H9 (cell line): Measurements from ENCODE around the gene CEACAM4. TPM values are rescaled to one million over a fixed set of nuclear protein-coding genes. Genes with fewer than 3 reads are reported as not detected.

Experiments
- DNase-seq: peaks from one replicate; pipeline ENCODE4 v3.0.0-alpha.2; 2017
- H2AFZ ChIP-seq: one replicate; pipeline ENCODE4 v1.6.1; 2013; ENCODE audit warnings: mild to moderate bottlenecking, low read length, control low read depth, moderate library complexity
- H2AK5ac ChIP-seq: 2 replicates; pipeline ENCODE4 v1.6.1; 2013; ENCODE audit warnings: low read length, control low read depth, mixed read lengths; ENCODE audit not compliant: insufficient read length
- H2BK120ac ChIP-seq: one replicate; pipeline ENCODE4 v1.6.1; 2013; ENCODE audit warnings: low read depth, mild to moderate bottlenecking, low read length, control low read depth, inconsistent platforms; ENCODE audit not compliant: poor library complexity, severe bottlenecking
- H2BK12ac ChIP-seq: 2 replicates; pipeline ENCODE4 v1.6.1; 2013; ENCODE audit warnings: low read length, control low read depth, mixed read lengths, low read depth; ENCODE audit not compliant: insufficient read length
- H2BK15ac ChIP-seq: 2 replicates; pipeline ENCODE4 v1.6.1; 2013; ENCODE audit warnings: low read depth, low read length, control low read depth
- H2BK20ac ChIP-seq: one replicate; pipeline ENCODE4 v1.6.1; 2013; ENCODE audit warnings: low read depth, mild to moderate bottlenecking, low read length, control low read depth, inconsistent platforms; ENCODE audit not compliant: poor library complexity, severe bottlenecking
- H2BK5ac ChIP-seq: 2 replicates; pipeline ENCODE4 v1.6.1; 2013; ENCODE audit warnings: low read length, control low read depth, mixed read lengths; ENCODE audit not compliant: insufficient read length
- H3K14ac ChIP-seq: 2 replicates; pipeline ENCODE4 v1.6.1; 2013; ENCODE audit warnings: low read length, control low read depth; ENCODE audit not compliant: insufficient read depth
- H3K18ac ChIP-seq: 2 replicates; pipeline ENCODE4 v1.6.1; 2013; ENCODE audit warnings: low read depth, mild to moderate bottlenecking, mixed read lengths, low read length, control low read depth; ENCODE audit not compliant: insufficient read length
- H3K23ac ChIP-seq: 2 replicates; pipeline ENCODE4 v1.6.1; 2013; ENCODE audit warnings: low read length, control low read depth, mixed read lengths, low read depth; ENCODE audit not compliant: insufficient read length
- H3K23me2 ChIP-seq: 2 replicates; pipeline ENCODE4 v1.6.1; 2013; ENCODE audit warnings: low read depth, mild to moderate bottlenecking, mixed read lengths, low read length, control low read depth; ENCODE audit not compliant: insufficient read length, poor library complexity, severe bottlenecking
- H3K27ac ChIP-seq: 2 replicates; pipeline ENCODE4 v1.5.1; 2013; ENCODE audit warnings: low read length, control low read depth, mixed read lengths, low read depth; ENCODE audit not compliant: insufficient read length
- H3K27me3 ChIP-seq: 2 replicates; pipeline ENCODE4 v1.6.1; 2013; ENCODE audit warnings: low read length, control low read depth, inconsistent platforms; ENCODE audit not compliant: insufficient read depth
- H3K4ac ChIP-seq: 2 replicates; pipeline ENCODE4 v1.6.1; 2013; ENCODE audit warnings: low read depth, mild to moderate bottlenecking, control low read depth, inconsistent platforms, low read length, moderate library complexity
- H3K4me1 ChIP-seq: 2 replicates; pipeline ENCODE4 v1.6.1; 2013; ENCODE audit warnings: low read length, control low read depth, inconsistent platforms; ENCODE audit not compliant: insufficient read depth
- H3K4me2 ChIP-seq: 2 replicates; pipeline ENCODE4 v1.6.1; 2013; ENCODE audit warnings: low read length, control low read depth, mixed read lengths; ENCODE audit not compliant: insufficient read length, insufficient read depth
- H3K56ac ChIP-seq: 2 replicates; pipeline ENCODE4 v1.6.1; 2013; ENCODE audit warnings: low read depth, mild to moderate bottlenecking, mixed read lengths, low read length, control low read depth; ENCODE audit not compliant: insufficient read length
- H3K79me1 ChIP-seq: 2 replicates; pipeline ENCODE4 v1.6.1; 2013; ENCODE audit warnings: low read depth, mild to moderate bottlenecking, moderate library complexity, low read length, control low read depth, inconsistent platforms; ENCODE audit not compliant: insufficient read depth, poor library complexity, severe bottlenecking
- H3K79me2 ChIP-seq: 2 replicates; pipeline ENCODE4 v1.6.1; 2013; ENCODE audit warnings: low read length, control low read depth, inconsistent platforms; ENCODE audit not compliant: insufficient read depth
- H3K9ac ChIP-seq: 2 replicates; pipeline ENCODE4 v1.6.1; 2013; ENCODE audit warnings: low read length, control low read depth, mixed read lengths; ENCODE audit not compliant: insufficient read length; ENCODE audit errors: extremely low read depth
- H3K9me3 ChIP-seq: one replicate; pipeline ENCODE4 v1.6.1; 2013; ENCODE audit warnings: low read depth, low read length, inconsistent platforms; ENCODE audit not compliant: control insufficient read depth
- H3T11ph ChIP-seq: one replicate; pipeline ENCODE4 v1.6.1; 2013; ENCODE audit warnings: mild to moderate bottlenecking, low read length, control low read depth, inconsistent platforms
- H4K20me1 ChIP-seq: one replicate; pipeline ENCODE4 v1.6.1; 2013; ENCODE audit not compliant: control insufficient read depth, insufficient read length, insufficient read depth
- H4K5ac ChIP-seq: 2 replicates; pipeline ENCODE4 v1.6.1; 2013; ENCODE audit warnings: low read depth, mild to moderate bottlenecking, mixed read lengths, low read length, control low read depth; ENCODE audit not compliant: insufficient read length
- H4K8ac ChIP-seq: replicated peaks from 2 replicates; pipeline ENCODE4 v1.6.1; 2013; ENCODE audit warnings: low read length, control low read depth, mixed read lengths, low read depth; ENCODE audit not compliant: insufficient read length
- H4K91ac ChIP-seq: 2 replicates; pipeline ENCODE4 v1.6.1; 2013; ENCODE audit warnings: low read depth, mild to moderate bottlenecking, moderate library complexity, mixed read lengths, low read length, control low read depth; ENCODE audit not compliant: insufficient read length
- H3K27ac Mint-ChIP-seq, 3 experiments: 2 replicates in 2 of 3; 3 replicates in 1 of 3; pipeline ENCODE4 v1.8.0; 2020 to 2021; ENCODE audit warnings: mixed read lengths in 3 of 3, mild to moderate bottlenecking in 1 of 3, moderate library complexity in 1 of 3
- H3K27me3 Mint-ChIP-seq: 2 replicates; pipeline ENCODE4 v1.8.0; 2021; ENCODE audit warnings: low read depth, mild to moderate bottlenecking, moderate library complexity, mixed read lengths
- H3K36me3 Mint-ChIP-seq, 3 experiments: 2 replicates in 2 of 3; 3 replicates in 1 of 3; pipeline ENCODE4 v1.8.0; 2020 to 2021; ENCODE audit warnings: low read depth in 3 of 3, mixed read lengths in 3 of 3; ENCODE audit not compliant: insufficient read depth in 1 of 3
- H3K4me1 Mint-ChIP-seq, 2 experiments: 2 replicates each; pipeline ENCODE4 v1.8.0; 2020; ENCODE audit warnings: mixed read lengths in 2 of 2
- H3K4me3 Mint-ChIP-seq, 2 experiments: 2 replicates in 1 of 2; 3 replicates in 1 of 2; pipeline ENCODE4 v1.8.0; 2020 to 2021; ENCODE audit warnings: mild to moderate bottlenecking in 2 of 2, mixed read lengths in 2 of 2, moderate library complexity in 1 of 2
- H3K9me3 Mint-ChIP-seq, 2 experiments: 2 replicates in 1 of 2; 3 replicates in 1 of 2; pipeline ENCODE4 v1.8.0; 2020; ENCODE audit warnings: mild to moderate bottlenecking in 2 of 2, mixed read lengths in 2 of 2, moderate library complexity in 1 of 2
- CTCF ChIP-seq: fragments of 200-600 bp; sonication (generic); conservative IDR thresholded peaks from 3 replicates; pipeline ENCODE4 v1.8.0; 2021; ENCODE audit warnings: antibody characterized with exemption, mild to moderate bottlenecking
- WGBS: extraction: QIAGEN DNeasy Blood & Tissue Kit; methylation state at CpG from one replicate; pipeline ENCODE4 v1.1.7; 2013; ENCODE audit warnings: missing lambda C conversion rate, low lambda C conversion rate, mixed read lengths; ENCODE audit not compliant: insufficient read length; ENCODE audit errors: extremely low coverage; 5-methylcytosine and 5-hydroxymethylcytosine counted together
- total RNA-seq: library from RNA; stranded (reverse); gene quantifications from 2 replicates; pipeline ENCODE4 v1.2.1, GENCODE V29; 2021

Gene CEACAM4
- total RNA-seq, 1 experiment from 2014 or later, result not detected

- H3K27me3 ChIP-seq, result no peaks in the 10 kb centered on the region
These were observed 2.4 kb downstream of the CEACAM4 start for GRCh38 chr19:41624515-41624914.

More at GRCh38 chr19:41624515-41624914, 2.4 kb downstream of the CEACAM4 start:
- Histone ChIP-seq H4K20me1 (no peaks in the 10 kb centered on the region), H2BK12ac (no peak overlapping the region), H4K5ac (no peak overlapping the region), H3T11ph (no peak overlapping the region), H3K56ac (no peak overlapping the region), H3K27ac (no peak overlapping the region), H4K8ac (no peak overlapping the region), H4K91ac (no peak overlapping the region), H2AK5ac (no peak overlapping the region), H2BK120ac (no peak overlapping the region), H3K23ac (no peak overlapping the region), H3K14ac (no peak overlapping the region), H2BK20ac (no peak overlapping the region), H2AFZ (no peak overlapping the region), H3K4me1 (no peaks in the 10 kb centered on the region), H3K9ac (no peak overlapping the region), H3K4ac (no peak overlapping the region), H3K18ac (no peak overlapping the region), H2BK5ac (no peak overlapping the region), H3K4me2 (no peak overlapping the region), H3K79me2 (no peaks in the 10 kb centered on the region), H3K79me1 (no peaks in the 10 kb centered on the region), H3K23me2 (no peaks in the 10 kb centered on the region), H2BK15ac (no peak overlapping the region), H3K9me3 (peaks cover 66% of the 10 kb centered on the region)
- Mint-ChIP-seq H3K27me3 (peaks cover 4% of the 10 kb centered on the region), H3K4me1 (no peaks in the 10 kb centered on the region), H3K36me3 (peaks cover 4 to 19% (median 8%) of the 10 kb centered on the region in 3 experiments; a peak in 5 of 7 replicates), H3K27ac (no peak overlapping the region), H3K4me3 (no peak overlapping the region), H3K9me3 (peaks cover 85 to 98% of the 10 kb centered on the region in 2 experiments)
- peak; percentile 8 for DNase-seq
- no CpG with 5 or more reads among the region's 7 CpGs for WGBS
- no peak for TF ChIP-seq CTCF
